Stimulated activated effector memory CD8-positive, alpha-beta T cell treated with anti-CD3 and anti-CD28 coated beads, Interleukin-12 subunit alpha, Interleukin-12 subunit beta, amount 100 ng/mL, for 72 hours (primary cell): ENCODE measurements around the gene SMIM35.
"Not testable (repeated sequence)": the region's sequence is repeated elsewhere in the genome, so short reads cannot be mapped to it uniquely, and the experiment has no call there.

Experiments used
- ATAC-seq: fragments of 150-1000 bp; cut with Tn5 transposase; 2 replicates; pipeline ENCODE4 v1.10.0; 2021
- DNase-seq, 2 donors: peaks; one replicate each; pipeline ENCODE4 v3.0.0; 2021 to 2022; ENCODE audit warnings: low spot score in 2 of 2
- H3K27ac Mint-ChIP-seq: one replicate; pipeline ENCODE4 v1.8.0; 2022; ENCODE audit warnings: mild to moderate bottlenecking, mixed read lengths
- H3K36me3 Mint-ChIP-seq: one replicate; pipeline ENCODE4 v1.8.0; 2022; ENCODE audit warnings: mild to moderate bottlenecking, mixed read lengths
- H3K4me1 Mint-ChIP-seq: one replicate; pipeline ENCODE4 v1.8.0; 2022; ENCODE audit warnings: mixed read lengths
- H3K4me3 Mint-ChIP-seq: one replicate; pipeline ENCODE4 v1.8.0; 2022; ENCODE audit warnings: mild to moderate bottlenecking, mixed read lengths
- H3K9me3 Mint-ChIP-seq: one replicate; pipeline ENCODE4 v1.8.0; 2022; ENCODE audit warnings: mixed read lengths

Gene SMIM35

GRCh38 chr11:117989351-117990102 lies 97.2 kb downstream of the SMIM35 start:
- ATAC-seq (no peak), DNase-seq (no peak)
- Mint-ChIP-seq H3K27ac (peak overlapping the region; percentile 98), H3K36me3 (peaks cover 95% of the 10 kb centered on the region), H3K4me3 (peak overlapping the region; percentile 97), H3K9me3 (no peaks in the 10 kb centered on the region), H3K4me1 (peaks cover 82% of the 10 kb centered on the region)

GRCh38 chr11:117986981-117987574 lies 99.7 kb downstream of the SMIM35 start:
- peaks cover 72% of the 10 kb centered on the region for H3K36me3 Mint-ChIP-seq

GRCh38 chr11:117985953-117986887 lies 100.5 kb downstream of the SMIM35 start, which contains the start of gene IL10RA:
Gene IL10RA, plus strand, starts transcription at chr11:117986394. Its CDS starts 74 bp downstream, at chr11:117986468.
- H3K9me3 Mint-ChIP-seq, result no peaks in the 10 kb centered on the region
- ATAC-seq (peak; percentile 89), DNase-seq (peak; percentile 88 to 94)
- peaks cover 68% of the 10 kb centered on the region for H3K36me3 Mint-ChIP-seq
- H3K4me1 Mint-ChIP-seq, result peaks cover 78% of the 10 kb centered on the region
- H3K4me3 Mint-ChIP-seq, result peak within 1 kb of the TSS; percentile 97
- peak within 1 kb of the TSS; percentile 98 for H3K27ac Mint-ChIP-seq

More at GRCh38 chr11:117986981-117987574, 99.7 kb downstream of the SMIM35 start:
- peak overlapping the region; percentile 98 for H3K27ac Mint-ChIP-seq
- H3K9me3 Mint-ChIP-seq, result no peaks in the 10 kb centered on the region
- peaks cover 79% of the 10 kb centered on the region for H3K4me1 Mint-ChIP-seq
- peak in 1 of 2 donors; percentile 79 for DNase-seq
- ATAC-seq, result peak; percentile 71
- H3K4me3 Mint-ChIP-seq, result peak overlapping the region; percentile 97

GRCh38 chr11:117984476-117984875 lies 102.3 kb downstream of the SMIM35 start:
- H3K36me3 Mint-ChIP-seq, result peaks cover 51% of the 10 kb centered on the region
- H3K9me3 Mint-ChIP-seq, result no peaks in the 10 kb centered on the region
- DNase-seq (no peak), ATAC-seq (peak; percentile 48)
- H3K27ac Mint-ChIP-seq, result peak overlapping the region; percentile 98
- peak overlapping the region; percentile 97 for H3K4me3 Mint-ChIP-seq
- peaks cover 82% of the 10 kb centered on the region for H3K4me1 Mint-ChIP-seq

- Mint-ChIP-seq H3K4me1 (peaks cover 75% of the 10 kb centered on the region), H3K36me3 (peaks cover 37% of the 10 kb centered on the region), H3K9me3 (no peaks in the 10 kb centered on the region), H3K27ac (no peak overlapping the region), H3K4me3 (no peak overlapping the region)
- ATAC-seq (no peak), DNase-seq (no peak)
Observed at GRCh38 chr11:117983163-117983475, 103.6 kb downstream of the SMIM35 start.

GRCh38 chr11:117980720-117981119 lies 106.0 kb downstream of the SMIM35 start:
- peaks cover 76% of the 10 kb centered on the region for H3K4me1 Mint-ChIP-seq
- ATAC-seq (no peak), DNase-seq (no peak)
- H3K36me3 Mint-ChIP-seq, result peaks cover 13% of the 10 kb centered on the region
- H3K27ac Mint-ChIP-seq, result no peak overlapping the region
- no peaks in the 10 kb centered on the region for H3K9me3 Mint-ChIP-seq
- H3K4me3 Mint-ChIP-seq, result no peak overlapping the region

- Mint-ChIP-seq H3K9me3 (no peaks in the 10 kb centered on the region), H3K27ac (peak overlapping the region; percentile 85), H3K4me3 (peak overlapping the region; percentile 49), H3K36me3 (peaks cover 12% of the 10 kb centered on the region), H3K4me1 (peaks cover 78% of the 10 kb centered on the region)
- ATAC-seq (peak; percentile 48), DNase-seq (no peak)
Observed at GRCh38 chr11:117980280-117980679, 106.5 kb downstream of the SMIM35 start.

- Mint-ChIP-seq H3K9me3 (no peaks in the 10 kb centered on the region), H3K27ac (peak overlapping the region; percentile 85), H3K36me3 (peaks cover 8% of the 10 kb centered on the region), H3K4me3 (peak overlapping the region; percentile 49), H3K4me1 (peaks cover 76% of the 10 kb centered on the region)
- ATAC-seq (peak; percentile 68), DNase-seq (peak in 1 of 2 donors; percentile 56)
Observed at GRCh38 chr11:117979481-117980211, 107.1 kb downstream of the SMIM35 start.

GRCh38 chr11:117978991-117979390 lies 107.8 kb downstream of the SMIM35 start:
- H3K4me1 Mint-ChIP-seq, result peaks cover 76% of the 10 kb centered on the region
- H3K4me3 Mint-ChIP-seq, result peak overlapping the region; percentile 49
- peak overlapping the region; percentile 85 for H3K27ac Mint-ChIP-seq

GRCh38 chr11:117978291-117978910 lies 108.4 kb downstream of the SMIM35 start:
- not testable (repeated sequence) for H3K4me3 Mint-ChIP-seq, ATAC-seq, H3K36me3 Mint-ChIP-seq, H3K9me3 Mint-ChIP-seq, DNase-seq
- Mint-ChIP-seq H3K27ac (peak overlapping the region; percentile 85), H3K4me1 (peaks cover 74% of the 10 kb centered on the region)

More at GRCh38 chr11:117978991-117979390, 107.8 kb downstream of the SMIM35 start:
- DNase-seq, result peak in 1 of 2 donors; percentile 47
- Mint-ChIP-seq H3K9me3 (no peaks in the 10 kb centered on the region), H3K36me3 (peaks cover 5% of the 10 kb centered on the region)
- no peak for ATAC-seq

- not testable (repeated sequence) for DNase-seq, ATAC-seq, H3K9me3 Mint-ChIP-seq, H3K36me3 Mint-ChIP-seq, H3K4me3 Mint-ChIP-seq
- Mint-ChIP-seq H3K4me1 (peaks cover 74% of the 10 kb centered on the region), H3K27ac (peak overlapping the region; percentile 14)
Observed at GRCh38 chr11:117977612-117978264, 109.0 kb downstream of the SMIM35 start.

- no peaks in the 10 kb centered on the region for H3K9me3 Mint-ChIP-seq
- peak overlapping the region; percentile 43 for H3K27ac Mint-ChIP-seq
Observed at GRCh38 chr11:117977029-117977428, 109.7 kb downstream of the SMIM35 start.

GRCh38 chr11:117976445-117976844 lies 110.3 kb downstream of the SMIM35 start:
- H3K9me3 Mint-ChIP-seq, result no peaks in the 10 kb centered on the region
- peaks cover 78% of the 10 kb centered on the region for H3K4me1 Mint-ChIP-seq
- peaks cover under 1% of the 10 kb centered on the region for H3K36me3 Mint-ChIP-seq
- ATAC-seq, result no peak
- no peak overlapping the region for H3K4me3 Mint-ChIP-seq
- no peak for DNase-seq
- peak overlapping the region; percentile 43 for H3K27ac Mint-ChIP-seq

More at GRCh38 chr11:117977029-117977428, 109.7 kb downstream of the SMIM35 start:
- DNase-seq, result no peak
- Mint-ChIP-seq H3K36me3 (peaks cover 5% of the 10 kb centered on the region), H3K4me1 (peaks cover 78% of the 10 kb centered on the region), H3K4me3 (no peak overlapping the region)
- ATAC-seq, result no peak

- H3K4me3 Mint-ChIP-seq, result no peak overlapping the region
- DNase-seq, result peak in 1 of 2 donors; percentile 45
- H3K4me1 Mint-ChIP-seq, result peaks cover 83% of the 10 kb centered on the region
- H3K36me3 Mint-ChIP-seq, result no peaks in the 10 kb centered on the region
- ATAC-seq, result no peak
- H3K27ac Mint-ChIP-seq, result no peak overlapping the region
- no peaks in the 10 kb centered on the region for H3K9me3 Mint-ChIP-seq
Observed at GRCh38 chr11:117973503-117973860, 113.3 kb downstream of the SMIM35 start.
